HG02943 (cell line): ENCODE results near the gene METRN.
"Not testable (repeated sequence)": the region's sequence is repeated elsewhere in the genome, so short reads cannot be mapped to it uniquely, and the experiment has no call there.

ENCODE experiments used
- ATAC-seq: cut with Tn5 transposase; IDR thresholded peaks from one replicate; pipeline ENCODE4 v1.9.1; 2021; ENCODE audit warnings: mild to moderate bottlenecking, low read depth, moderate library complexity; ENCODE audit not compliant: unreplicated experiment

METRN gene

DNA sequence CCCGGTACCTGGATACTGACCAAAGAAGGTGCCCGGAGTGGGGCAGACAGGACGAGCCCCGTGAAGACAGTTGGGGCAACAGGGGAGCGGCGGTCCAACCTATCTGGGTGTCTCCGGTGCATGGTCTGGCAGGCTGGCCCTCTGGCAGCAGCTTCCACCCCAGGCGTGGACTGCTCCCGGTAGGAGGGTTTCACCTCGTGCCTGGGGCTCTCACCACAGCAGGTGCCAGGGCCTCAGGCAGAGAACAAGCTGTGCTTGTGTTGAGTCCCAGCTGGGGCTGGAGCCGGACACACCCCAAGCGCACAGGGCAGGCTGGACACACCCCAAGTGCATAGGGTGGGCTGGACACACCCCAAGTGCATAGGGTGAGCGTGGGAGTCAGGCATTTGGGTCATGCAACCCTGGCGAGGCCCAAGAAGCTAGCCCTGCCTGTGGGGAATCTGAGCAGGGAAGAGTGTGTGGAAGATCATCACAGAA lies 7.8 kb upstream of the METRN start:
- ATAC-seq = no peak

DNA sequence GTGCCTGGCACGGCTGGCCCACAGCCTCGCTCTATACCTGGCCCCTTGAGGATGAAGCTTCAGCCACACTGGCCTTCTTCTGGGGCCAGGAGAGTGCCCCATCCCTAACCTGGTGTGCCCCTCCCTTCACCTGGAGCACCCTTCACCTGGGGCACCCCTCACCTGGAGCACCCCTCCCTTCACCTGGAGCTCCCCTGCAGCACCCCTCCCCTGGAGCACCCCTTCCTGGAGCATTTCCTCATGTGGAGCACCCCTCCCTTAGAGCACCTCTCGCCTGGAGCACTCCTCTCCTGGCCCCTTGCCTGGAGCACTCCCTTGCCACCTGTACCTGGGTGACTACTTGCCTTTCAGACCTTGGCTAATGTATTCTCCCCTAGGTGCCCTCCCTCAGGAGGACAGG lies 6.9 kb upstream of the METRN start:
- no peak for ATAC-seq

DNA sequence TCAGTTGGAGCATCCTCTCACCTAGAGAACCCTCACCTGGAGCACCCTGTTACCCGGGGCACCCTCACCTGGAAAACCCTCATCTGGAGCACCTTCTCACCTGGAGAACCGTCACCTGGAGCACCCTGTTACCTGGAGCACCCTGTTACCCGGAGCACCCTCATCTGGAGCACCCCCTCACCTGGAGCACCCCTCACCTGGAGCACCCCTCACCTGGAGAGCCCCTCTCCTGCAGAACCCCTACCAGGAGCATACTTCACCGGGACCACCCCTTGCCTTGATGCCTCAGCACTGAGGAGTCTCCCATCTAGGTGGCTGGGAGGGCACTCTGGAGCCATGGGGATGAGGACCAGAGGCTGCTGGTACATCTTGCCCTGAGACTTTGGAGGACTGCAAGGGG lies 6.0 kb upstream of the METRN start:
- no peak for ATAC-seq

DNA sequence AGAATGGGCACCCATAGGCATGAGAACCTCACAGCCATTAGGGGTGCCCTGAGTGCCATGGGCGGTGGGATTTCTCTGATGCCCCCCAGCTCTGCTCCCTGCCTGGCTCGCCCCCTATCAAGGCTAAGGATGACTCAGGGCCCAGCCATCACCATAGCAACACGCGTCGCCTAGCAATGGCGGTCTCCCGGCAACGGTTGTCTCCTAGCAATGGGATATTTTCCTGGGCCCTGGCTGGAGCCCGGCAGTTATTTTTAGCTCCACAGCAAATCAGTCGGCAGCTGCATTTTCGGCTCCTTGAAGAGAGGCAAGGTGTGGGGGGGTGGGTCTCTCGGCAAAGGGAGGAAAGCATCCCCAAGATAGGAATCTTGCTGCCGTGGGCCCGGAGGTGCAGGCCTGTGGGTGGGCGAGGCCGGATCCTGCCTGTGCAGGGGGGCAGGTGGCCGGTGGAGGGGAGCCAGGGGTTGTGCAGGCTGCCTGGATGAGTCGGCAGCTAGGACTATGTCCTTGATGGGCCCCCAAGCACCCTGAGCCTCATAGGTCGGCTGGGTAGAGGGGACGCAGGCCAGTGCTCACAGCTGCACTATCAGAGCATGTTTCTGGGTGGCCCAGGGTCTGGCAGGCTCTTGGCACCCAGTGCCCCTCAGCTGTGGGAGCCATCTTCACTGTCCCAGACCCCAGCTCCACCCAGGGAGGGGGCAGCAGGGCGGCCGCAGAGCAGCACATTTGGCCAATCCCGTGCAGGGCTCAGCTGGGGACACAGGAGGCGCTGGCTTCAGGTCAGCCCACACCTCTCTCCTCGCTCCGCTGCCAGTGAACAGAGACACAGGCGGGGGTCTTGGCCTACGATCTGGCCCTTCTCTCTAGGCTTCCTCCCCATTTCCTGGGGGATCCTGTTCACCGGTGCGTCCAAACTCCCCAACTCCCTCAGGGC lies 5.1 kb upstream of the METRN start:
- no peak for ATAC-seq

DNA sequence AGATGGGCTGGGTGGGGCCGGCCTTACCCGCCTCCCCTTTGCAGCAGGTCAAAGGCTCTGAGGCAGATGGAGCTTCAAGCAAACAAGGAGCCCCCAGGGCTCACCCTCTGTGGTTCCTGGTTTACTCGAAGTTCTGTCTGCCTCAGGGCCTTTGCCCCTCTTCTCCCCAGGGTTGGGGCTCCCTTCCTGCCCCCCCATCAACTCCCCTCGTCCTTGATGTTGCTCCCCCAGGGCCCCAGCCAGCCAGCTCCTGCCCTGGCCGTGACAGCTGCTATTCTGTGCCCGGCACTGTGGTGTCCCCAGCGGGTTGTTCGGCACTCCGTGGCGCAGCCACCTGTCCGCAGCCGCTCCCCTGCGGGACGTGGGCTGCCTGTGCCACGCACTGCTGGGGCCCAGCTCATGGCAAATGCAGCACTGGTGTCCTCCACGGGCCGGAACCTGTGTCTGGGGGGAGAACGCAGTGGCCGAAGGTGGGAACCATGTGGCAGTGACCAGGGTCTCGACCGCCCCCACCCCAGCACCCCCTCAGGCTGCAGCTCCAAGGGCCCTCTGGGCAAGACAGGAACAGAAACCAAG lies 4.3 kb upstream of the METRN start:
- ATAC-seq = no peak

DNA sequence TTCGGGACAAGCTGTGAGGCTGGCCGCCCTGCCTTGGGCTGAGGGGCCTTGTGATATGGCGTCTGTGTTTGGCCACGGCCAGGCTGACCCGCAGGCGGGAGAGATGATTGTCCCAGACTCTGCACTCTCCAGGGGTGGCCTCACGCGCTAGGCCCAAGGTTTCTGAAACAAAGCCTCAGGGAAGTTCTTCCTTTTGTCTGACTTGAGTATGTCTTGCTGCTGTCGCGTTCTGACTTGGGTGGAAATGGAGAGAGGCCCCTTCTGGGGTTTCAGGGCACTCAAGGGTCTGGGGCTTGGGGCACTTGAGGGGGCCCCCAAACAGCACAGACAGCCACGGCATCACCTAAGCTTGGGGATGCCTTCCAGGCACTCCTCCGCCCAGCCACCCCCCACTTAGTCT lies 3.8 kb upstream of the METRN start:
- ATAC-seq = no peak

DNA sequence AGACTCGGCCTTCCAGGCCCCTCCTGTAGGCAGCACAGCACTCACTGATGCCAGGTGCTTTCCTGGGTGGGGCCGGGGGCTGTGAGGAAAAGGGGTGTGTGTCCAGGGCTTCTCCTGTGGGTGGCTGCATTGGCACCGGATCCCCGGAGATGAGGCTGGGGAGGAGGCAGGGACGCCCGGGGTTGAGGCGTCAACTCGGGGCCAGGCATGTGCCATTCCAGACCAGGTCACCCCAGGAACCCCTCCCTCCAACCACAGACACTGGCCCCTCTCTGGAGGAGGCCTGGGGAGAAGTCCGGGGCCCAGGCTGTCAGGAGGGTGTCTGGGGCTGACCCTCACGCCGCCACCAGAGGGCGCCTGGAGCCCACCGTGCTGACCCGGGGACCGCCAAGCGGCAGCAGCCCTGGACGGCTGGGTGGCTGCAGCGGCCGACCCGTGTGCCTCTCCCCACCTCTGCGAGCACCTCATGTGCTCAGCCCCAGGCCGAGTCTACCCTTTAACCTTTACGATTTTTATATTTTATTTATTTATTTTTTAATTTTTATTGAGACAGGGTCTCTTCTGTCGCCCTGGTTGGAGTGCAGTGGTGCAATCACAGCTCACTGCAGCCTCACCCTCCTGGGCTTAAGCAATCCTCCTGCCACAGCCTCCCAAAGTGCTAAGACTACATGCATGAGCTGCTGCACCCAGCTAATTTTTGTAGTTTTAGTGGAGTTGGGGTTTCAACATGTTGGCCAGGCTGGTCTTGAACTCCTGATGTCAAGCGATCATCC lies 3.2 kb upstream of the METRN start:
- no peak for ATAC-seq

DNA sequence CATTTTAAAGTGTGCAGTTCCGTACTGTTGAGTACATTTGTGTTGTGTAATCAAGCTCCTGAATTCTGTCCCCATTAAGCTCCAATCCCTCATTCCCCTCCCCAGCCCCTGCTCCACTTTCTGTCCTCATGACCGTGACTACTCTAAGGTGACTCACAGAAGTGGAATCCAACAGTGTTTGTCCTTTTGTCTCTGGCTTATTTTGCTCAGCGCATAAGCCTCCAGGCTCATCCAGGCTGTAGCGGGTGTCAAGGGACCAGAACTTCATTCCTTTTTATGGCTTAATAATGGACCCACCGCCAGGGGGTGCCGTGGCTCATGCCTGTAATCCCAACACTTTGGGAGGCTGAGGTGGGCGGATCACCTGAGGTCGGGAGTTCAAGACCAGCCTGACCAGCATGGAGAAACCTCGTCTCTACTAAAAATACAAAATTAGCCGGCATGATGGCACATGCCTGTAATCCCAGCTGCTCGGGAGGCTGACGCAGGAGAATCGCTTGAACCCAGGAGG lies 2.1 kb upstream of the METRN start:
- not testable (repeated sequence) for ATAC-seq

DNA sequence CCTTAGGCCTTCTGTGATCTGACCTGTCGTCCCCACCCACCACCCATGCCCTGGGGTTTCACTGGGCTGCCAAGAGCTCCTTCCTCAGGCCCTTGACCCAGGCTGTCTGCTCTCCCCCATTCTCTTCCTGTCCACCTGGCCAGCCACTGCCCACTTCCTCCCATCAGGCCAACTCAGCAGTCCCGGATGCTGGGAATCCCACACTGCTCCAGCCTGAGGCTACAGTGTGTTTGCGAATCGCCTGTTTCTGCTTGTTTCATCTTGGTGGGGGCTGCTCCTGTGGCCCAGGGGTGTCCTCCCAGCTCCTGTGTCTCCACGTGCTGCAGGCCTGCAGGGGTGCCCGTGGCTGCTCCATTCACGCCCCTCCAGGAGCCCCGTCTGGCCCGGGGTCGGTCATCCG lies 839 bp upstream of the METRN start:
- ATAC-seq = no peak

DNA sequence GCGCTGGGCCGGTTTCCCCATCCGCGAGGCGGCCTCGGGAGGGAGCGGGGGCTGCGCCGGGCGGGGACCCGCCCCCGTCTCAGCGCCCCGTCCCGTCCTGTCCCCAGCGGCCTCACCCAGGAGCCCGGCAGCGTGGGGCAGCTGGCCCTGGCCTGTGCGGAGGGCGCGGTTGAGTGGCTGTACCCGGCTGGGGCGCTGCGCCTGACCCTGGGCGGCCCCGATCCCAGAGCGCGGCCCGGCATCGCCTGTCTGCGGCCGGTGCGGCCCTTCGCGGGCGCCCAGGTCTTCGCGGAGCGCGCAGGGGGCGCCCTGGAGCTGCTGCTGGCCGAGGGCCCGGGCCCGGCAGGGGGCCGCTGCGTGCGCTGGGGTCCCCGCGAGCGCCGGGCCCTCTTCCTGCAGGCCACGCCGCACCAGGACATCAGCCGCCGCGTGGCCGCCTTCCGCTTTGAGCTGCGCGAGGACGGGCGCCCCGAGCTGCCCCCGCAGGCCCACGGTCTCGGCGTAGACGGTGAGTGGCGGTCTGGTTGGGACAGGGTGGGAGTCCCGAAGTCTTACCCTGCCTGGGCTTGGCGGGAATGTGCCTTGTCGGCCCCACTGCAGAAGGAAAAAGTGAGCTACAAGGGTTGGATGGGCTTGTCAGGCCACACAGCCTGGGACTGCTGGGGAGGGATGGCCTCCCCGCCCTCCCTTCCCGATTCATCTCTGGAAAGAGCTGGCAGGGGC lies 720 bp downstream of the METRN start:
- no peak for ATAC-seq

DNA sequence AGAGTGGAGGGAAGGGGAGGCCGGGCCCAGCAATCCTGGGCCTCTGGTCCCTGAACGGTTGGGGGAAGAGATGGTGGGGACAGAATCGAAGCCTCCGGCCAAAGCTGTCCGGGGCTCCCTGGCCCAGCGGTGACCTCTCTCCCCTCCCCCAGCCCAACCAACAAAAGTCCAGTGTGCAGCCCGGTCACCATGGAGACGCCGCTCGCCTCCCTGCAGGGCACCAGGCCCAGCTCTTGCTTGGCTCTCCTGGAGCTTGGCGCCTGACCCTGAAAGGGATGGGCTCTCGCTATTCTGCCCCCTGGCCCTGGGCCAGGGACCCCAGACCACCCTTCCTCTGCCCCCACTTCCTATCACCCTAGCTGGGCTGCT lies 1.3 kb downstream of the METRN start:
- ATAC-seq = no peak

DNA sequence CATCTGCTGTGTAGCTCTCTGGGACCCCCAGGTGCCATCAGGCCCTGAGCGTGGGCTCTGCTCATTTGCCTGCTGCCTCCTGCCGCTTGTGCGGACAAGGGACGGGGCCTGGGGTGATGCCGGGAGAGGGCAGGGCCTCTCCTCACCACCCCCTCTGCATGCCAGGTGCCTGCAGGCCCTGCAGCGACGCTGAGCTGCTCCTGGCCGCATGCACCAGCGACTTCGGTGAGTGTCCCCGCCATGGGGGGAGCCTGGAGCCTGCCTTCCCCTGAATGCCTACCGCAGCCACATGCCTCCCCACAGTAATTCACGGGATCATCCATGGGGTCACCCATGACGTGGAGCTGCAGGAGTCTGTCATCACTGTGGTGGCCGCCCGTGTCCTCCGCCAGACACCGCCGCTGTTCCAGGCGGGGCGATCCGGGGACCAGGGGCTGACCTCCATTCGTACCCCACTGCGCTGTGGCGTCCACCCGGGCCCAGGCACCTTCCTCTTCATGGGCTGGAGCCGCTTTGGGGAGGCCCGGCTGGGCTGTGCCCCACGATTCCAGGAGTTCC lies 1.9 kb downstream of the METRN start:
- no peak for ATAC-seq

DNA sequence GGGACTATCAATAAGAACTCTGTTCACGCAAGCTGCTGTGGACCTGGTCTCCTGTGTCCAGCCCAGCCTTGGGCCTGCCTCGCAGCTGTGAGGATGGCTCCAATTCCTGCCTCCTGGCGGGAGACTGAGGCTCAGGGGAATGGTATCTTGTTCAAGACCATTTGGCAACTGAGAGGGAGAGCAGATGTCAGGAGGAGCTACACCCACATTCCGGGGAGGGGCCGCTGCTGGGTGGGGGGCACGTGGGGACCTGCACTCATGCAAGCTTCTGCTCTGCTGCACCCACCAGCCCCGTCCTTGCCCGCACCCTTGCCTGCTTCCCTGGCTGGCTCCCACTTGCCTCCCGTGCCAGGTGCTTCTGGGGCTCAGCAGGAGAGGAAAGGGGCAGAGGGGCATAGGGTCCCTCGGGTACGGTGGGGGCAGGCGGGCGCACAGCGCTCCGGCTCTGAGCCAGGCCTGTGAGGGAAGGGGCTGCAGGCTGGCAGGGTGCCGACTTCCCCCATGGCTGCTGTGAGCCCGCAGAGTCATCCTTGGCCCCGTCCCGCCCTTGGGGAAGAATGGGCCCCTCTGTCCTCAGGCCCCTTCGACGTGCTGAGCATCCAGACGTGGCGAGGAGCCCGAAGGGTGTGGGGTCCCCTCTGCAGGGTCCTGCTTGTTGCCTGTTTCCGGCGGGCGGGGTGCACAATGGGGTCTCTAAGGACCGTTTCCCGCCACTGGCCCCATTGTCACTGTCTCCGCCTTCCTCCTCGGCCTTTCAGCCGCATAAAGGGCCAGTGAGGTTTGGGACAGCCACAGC lies 2.7 kb downstream of the METRN start:
- ATAC-seq = no peak

DNA sequence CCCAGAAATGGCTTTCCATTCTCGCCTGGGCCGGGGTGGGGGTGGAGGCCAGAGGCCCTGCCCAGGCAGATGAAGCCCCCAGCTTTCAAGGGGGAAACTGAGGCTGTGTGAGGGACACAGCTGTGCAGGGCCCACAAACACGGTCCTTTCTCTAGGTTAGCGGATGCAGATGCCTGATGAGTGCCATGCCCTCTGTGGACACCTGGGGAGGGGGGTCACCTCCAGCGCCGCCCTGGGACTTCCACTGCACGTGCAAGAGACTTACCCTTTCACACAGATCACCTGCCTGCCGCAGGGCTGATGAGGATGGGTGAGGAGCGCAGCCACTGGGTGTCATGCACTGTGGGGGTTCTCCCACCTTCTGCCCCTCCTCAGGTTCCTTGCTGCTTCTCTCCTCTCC lies 3.5 kb downstream of the METRN start:
- ATAC-seq = no peak

DNA sequence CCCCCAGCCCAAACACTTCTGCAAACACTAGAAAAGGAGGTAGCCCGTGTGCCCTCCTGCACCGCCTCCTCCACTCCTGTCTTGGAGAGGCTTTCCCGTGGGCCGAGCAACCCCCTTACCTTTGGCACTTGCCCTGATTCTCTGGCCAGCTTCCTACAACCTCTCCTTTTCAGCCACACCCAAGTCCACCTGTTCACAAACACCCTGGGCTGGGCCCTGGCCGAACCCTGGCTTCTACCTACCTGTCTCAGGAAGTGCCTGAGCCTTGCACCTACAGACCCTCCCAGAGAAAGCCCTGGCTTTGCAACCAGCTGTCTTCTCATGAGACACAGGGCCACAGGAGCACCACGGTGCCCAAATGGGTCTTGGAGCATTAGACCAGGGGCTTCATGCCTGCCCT lies 4.0 kb downstream of the METRN start:
- ATAC-seq = no peak

DNA sequence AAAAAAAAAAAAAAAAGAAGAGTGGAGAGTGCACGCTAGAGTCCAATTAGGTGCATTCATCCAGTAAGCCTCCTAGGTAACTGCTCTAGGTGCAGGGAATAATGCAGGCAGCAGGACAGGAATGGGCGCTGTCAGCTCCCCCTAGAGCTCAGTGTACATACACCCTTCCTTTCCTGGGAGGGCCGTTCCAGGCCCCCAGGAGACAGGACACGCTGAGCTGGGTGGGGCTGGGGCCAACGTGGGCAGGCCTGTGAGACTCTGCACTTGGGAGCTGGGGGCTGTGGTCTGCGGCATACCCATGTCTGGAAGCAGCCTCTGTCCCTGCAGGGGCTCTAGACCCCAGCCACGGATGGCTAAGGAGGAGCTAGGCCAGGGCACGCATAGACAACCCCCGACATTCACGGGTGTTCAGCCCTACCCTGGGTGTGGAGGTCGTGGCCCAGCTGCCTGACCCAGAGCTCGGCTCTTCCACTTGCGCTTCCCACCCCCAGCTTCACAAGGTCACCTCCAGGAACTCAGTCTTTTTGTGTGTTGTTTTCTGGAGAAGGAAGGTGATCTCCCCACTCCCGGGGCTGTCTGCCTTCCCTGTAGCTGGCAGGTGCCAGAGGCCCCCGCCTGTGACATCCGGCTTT lies 5.0 kb downstream of the METRN start:
- ATAC-seq = peak; percentile 5

DNA sequence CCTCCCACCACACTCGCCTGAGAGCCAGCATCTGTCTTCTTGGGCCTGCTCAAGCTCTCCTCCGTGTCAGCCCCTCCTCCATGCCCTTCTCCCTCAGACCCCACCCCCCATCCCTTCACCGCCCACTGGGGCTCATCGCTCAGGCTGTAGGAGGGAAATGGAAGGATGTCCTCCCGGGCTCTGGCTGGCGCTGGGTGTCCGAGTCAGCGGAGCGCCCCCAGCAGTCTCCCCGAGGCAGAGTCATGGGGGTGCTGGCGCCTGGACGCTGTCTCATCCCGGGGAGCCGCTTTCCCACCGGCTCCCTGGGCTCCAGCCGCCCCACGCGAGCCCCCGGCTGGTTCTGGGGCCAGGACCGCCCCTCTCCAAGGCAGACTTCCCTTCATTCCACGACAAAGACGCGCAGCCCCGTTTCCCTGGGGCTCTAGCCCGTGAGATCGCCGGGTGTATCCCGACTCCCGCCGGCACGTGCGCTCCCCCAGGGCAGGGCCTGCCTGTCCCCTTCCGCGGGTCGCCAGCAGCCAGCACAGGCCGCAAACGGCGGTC lies 5.6 kb downstream of the METRN start:
- peak; percentile 19 for ATAC-seq

DNA sequence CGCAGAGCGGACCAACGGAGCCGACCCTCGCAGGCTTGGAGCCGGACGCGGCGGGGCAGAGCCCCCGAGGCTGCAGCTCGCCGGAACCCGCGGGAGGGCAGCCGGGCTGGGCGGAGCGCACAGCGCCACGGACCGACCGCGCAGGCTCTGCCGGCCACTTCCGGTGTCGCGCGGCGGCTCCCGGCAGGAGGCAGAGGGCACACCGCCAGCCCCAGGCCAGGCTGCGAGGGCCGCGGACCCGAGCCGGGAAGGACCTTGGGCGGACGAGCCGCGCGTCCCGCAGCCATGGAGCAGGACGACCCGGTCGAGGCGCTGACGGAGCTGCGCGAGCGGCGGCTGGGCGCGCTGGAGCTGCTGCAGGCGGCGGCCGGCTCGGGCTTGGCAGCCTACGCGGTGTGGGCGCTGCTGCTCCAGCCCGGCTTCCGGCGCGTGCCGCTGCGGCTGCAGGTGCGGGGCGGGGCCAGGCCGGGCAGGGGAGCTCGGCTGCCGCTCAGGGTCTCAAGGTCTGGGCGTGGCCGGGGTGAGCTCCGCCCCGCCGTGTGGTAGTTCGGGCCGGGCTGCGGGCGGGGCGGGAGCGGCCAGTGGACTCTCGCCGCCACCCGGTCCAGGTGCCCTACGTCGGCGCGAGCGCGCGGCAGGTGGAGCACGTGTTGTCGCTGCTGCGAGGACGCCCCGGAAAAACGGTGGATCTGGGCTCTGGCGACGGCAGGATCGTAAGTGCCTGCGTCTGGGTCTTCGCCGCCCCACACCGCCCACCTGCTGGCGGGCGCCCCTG lies 6.3 kb downstream of the METRN start, which contains the start of gene ANTKMT:
Gene ANTKMT, plus strand, starts transcription at position 157 of the 775 bp plus-strand sequence. Its CDS starts 129 bp downstream, at position 286.
- peak; percentile 51 for ATAC-seq
